GM12873 (cell line): ENCODE results near the gene BTN3A1.

Experiments used
- TF ChIP-seq, protein P1 (sequence below): IDR thresholded peaks from 2 replicates; pipeline ENCODE4 v1.5.1; 2012; ENCODE audit warnings: low read depth, mild to moderate bottlenecking, moderate library complexity, low read length, control low read depth; ENCODE audit not compliant: insufficient read depth; ENCODE audit errors: missing control alignments

BTN3A1 gene

DNA sequence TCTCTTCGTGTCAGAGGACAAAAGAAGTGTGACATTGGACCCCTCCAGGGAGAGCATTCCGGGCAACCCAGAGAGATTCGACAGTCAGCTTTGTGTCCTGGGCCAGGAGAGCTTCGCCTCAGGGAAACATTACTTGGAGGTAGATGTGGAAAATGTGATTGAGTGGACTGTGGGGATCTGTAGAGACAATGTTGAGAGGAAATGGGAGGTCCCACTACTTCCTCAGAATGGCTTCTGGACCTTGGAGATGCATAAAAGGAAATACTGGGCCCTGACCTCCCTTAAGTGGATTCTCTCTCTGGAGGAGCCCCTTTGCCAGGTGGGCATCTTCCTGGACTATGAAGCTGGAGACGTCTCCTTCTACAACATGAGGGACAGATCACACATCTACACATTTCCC, 28.7 kb downstream of the BTN3A1 start:
- TF ChIP-seq, protein P1, sequence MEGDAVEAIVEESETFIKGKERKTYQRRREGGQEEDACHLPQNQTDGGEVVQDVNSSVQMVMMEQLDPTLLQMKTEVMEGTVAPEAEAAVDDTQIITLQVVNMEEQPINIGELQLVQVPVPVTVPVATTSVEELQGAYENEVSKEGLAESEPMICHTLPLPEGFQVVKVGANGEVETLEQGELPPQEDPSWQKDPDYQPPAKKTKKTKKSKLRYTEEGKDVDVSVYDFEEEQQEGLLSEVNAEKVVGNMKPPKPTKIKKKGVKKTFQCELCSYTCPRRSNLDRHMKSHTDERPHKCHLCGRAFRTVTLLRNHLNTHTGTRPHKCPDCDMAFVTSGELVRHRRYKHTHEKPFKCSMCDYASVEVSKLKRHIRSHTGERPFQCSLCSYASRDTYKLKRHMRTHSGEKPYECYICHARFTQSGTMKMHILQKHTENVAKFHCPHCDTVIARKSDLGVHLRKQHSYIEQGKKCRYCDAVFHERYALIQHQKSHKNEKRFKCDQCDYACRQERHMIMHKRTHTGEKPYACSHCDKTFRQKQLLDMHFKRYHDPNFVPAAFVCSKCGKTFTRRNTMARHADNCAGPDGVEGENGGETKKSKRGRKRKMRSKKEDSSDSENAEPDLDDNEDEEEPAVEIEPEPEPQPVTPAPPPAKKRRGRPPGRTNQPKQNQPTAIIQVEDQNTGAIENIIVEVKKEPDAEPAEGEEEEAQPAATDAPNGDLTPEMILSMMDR = no peak

DNA sequence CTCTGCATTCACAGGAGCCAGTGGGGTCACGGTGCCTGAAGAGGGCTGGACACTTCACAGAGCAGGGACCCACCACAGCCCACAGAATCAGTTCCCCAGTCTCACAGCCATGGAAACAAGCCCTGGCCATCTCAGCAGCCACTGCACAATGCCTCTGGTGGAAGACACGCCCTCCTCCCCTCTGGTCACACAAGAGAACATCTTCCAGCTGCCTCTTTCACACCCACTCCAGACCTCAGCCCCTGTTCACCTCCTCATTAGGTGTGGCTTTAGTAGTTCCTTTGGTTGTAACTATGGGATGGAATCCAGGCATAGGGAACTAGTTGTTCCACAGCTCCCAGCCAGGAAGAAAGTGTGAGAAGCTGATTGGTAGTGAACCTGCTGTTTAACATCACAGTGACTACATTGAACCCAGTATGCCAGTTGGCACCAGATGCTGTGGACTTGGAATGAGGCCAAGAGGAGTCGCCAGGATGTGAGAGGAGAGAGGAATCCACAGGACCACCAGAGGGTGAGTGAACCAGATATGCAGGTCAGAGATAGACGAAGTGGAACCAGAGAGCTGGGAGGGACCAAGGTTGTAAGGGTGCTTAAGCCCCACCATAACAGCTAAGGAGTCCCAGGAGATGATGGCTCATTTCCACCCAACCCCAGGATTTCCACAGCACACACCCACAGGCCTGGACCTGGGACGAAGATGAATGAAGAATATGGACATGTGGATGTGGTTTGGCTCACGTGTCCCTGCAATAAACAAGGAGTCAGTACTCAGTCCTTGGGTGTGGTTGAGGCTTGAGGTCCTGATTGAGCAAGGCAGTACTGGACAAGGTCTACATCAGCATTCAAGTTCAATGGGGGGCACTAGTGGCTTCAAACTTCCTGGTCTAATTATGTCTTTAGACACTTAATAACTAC, 29.4 kb downstream of the BTN3A1 start:
- TF ChIP-seq, protein P1 = no peak

DNA sequence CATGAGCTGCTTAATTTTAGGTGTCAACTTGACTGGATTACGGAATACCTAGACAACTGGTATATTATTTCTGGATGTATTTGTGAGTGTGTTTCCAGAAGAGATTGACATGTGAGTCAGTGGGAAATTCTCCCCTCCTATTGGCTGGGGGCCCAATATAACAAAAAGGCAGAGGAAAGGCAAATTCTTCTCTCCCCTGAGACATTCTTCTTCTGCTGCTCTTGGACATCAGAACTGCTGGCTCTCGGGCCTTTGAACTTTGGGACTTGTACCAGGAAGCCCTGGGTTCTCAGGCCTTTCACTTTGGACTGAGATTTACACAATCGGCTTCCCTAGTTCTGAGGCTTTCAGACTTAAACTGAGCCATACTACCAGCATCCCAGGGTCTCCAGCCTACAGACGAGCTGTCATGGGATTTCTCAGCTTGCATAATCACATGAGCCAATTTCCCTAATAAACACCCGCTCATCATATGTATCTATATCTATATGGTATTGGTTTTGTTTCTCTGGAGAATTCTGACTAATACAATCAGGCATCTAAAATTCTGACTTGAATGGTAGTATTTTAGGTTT, 30.6 kb downstream of the BTN3A1 start:
- TF ChIP-seq, protein P1 = no peak

DNA sequence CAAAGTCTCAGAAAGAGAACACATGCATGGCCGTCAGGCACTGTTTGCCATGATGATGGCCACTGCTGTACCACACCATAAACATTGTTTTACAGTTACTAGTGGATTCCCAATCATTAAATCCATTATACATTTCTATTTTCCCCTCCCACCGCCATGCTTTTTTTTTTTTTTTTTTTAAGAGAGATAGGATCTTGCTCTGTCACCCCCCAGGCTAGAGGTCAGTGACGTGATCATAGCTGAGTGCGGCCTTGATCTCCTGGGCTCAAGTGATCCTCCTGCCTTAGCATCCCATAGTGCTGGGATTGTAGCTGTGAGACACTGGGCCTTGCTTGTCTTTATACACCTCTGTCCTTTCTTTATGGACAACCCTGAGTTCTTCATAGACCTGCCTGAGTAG, 33.9 kb downstream of the BTN3A1 start:
- TF ChIP-seq, protein P1 = no peak

DNA sequence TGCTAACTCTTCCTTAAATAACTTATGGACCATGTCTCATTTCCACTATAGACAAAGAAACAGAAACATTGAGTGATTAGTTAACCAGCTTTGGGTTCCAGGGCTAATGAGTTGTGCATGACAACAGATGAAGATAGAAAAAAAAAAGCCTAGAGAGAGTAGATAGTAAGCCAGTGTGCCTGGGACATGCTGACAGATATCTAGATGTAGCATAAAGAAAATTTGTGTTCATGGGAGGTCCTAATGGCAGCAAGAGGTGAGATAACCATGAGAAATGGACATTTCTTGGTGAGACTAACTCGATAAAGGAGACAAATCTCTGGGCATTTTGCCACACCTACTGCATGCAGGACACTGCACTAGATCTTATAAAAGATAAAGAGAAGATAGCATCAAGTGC, 35.5 kb downstream of the BTN3A1 start:
- TF ChIP-seq, protein P1 = no peak

DNA sequence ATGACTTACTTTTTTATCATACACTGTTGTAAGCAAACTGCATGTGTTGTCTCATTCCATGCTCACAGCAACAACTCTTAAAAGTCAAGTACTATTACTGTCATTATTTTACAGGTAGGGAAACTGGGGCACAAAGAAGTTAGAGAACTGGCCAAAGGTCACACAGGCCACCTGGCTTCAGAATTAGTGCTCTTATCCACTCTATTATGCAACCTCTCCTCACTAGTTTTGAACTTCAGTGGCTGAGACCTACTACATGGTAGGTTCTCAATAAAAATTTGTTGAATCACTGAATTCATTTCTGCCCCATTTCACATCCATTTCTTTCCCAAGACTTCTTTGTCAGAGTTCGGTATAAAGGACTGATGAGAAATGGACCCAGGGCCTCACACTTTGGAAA, 35.9 kb downstream of the BTN3A1 start:
- TF ChIP-seq, protein P1 = no peak
